ENCODE measurements around the gene RBM10. TPM values are rescaled to one million over a fixed set of nuclear protein-coding genes. Genes with fewer than 3 reads are reported as not detected.

Gene RBM10
- total RNA-seq, 1 donor from 2014 or later: 52.4 TPM

DNA sequence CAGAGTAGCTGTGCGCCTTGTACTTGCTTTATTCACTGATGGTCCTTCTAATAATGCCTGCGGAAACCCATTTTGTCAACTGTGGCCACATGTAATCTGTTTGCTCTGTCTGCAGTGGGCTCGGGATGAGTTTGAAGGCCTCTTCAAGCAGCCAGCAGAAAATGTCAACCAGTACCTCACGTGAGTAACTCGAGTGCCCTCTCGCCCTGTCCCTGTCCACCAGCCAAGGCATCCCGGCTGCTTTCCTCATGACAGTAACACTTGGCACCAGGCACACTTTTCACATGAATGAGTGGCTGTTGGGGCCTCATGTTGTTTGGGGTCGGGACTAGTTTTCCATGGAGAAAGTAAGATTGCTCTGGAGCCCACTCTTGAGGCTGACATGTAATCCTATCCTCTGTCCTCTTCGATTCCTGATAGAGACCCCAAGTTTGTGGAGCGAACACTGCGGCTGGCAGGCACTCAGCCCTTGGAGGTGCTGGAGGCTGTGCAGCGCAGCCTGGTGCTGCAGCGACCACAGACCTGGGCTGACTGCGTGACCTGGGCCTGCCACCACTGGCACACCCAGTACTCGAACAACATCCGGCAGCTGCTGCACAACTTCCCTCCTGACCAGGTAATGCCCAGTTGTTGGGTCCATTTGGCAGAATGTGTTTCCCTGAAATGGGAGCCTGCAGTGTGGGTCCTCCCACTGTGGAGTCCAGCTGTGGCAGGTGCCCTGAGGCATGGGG, 64.7 kb downstream of the RBM10 start:
- no peak for DNase-seq (ENCODE audit: low spot score in 2 of 2)
- TF ChIP-seq, protein P1, sequence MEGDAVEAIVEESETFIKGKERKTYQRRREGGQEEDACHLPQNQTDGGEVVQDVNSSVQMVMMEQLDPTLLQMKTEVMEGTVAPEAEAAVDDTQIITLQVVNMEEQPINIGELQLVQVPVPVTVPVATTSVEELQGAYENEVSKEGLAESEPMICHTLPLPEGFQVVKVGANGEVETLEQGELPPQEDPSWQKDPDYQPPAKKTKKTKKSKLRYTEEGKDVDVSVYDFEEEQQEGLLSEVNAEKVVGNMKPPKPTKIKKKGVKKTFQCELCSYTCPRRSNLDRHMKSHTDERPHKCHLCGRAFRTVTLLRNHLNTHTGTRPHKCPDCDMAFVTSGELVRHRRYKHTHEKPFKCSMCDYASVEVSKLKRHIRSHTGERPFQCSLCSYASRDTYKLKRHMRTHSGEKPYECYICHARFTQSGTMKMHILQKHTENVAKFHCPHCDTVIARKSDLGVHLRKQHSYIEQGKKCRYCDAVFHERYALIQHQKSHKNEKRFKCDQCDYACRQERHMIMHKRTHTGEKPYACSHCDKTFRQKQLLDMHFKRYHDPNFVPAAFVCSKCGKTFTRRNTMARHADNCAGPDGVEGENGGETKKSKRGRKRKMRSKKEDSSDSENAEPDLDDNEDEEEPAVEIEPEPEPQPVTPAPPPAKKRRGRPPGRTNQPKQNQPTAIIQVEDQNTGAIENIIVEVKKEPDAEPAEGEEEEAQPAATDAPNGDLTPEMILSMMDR (IDR thresholded peaks at IDR 0.05): no peak
- H3K27me3 ChIP-seq: no peaks in the 10 kb centered on the region
- peaks cover 95 to 100% of the 10 kb centered on the region in 2 donors for H3K36me3 ChIP-seq
- H3K4me1 ChIP-seq: no peaks in the 10 kb centered on the region
- no peak overlapping the region for H3K4me3 ChIP-seq
- no peak overlapping the region for H3K27ac ChIP-seq
- intact Hi-C loops (cut with DNase I): no loop called here
- H3K9me3 ChIP-seq: no peaks in the 10 kb centered on the region

DNA sequence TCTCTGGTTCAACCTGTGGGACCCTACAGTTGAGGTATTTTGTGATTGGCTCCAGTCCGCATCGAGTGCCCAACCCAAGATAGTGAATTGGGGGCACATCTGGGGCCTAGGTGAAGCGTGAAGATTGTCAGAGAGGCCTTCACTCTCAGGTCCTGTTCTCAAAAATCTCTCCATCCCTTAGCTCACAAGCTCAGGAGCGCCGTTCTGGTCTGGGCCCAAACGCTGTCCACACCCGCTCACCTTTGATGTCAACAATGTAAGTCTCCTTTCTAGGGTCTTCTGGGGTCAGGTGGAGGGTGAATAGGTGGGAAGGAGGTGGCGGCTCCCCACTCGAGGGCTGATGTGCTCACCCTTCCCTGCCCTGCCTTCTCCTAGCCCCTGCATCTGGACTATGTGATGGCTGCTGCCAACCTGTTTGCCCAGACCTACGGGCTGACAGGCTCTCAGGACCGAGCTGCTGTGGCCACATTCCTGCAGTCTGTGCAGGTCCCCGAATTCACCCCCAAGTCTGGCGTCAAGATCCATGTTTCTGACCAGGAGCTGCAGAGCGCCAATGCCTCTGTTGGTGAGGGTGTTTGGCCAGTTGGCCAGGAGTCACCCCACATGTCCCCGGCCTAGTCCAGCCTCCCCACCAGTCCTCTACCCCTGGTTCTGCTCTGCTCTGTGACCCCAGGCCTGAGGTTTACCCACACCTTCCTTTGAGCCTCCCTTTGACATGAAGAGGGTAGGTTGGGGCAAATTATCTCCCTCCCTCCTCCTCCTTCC, 65.8 kb downstream of the RBM10 start:
- DNase-seq (ENCODE audit: low spot score in 2 of 2): no peak
- Histone ChIP-seq H3K4me3 (no peak overlapping the region), H3K9me3 (no peaks in the 10 kb centered on the region), H3K4me1 (no peaks in the 10 kb centered on the region), H3K27me3 (no peaks in the 10 kb centered on the region), H3K36me3 (peaks cover 98 to 100% of the 10 kb centered on the region in 2 donors), H3K27ac (no peak overlapping the region)
- TF ChIP-seq, protein P1 (IDR thresholded peaks at IDR 0.05): no peak
- intact Hi-C loops (cut with DNase I): no loop called here

DNA sequence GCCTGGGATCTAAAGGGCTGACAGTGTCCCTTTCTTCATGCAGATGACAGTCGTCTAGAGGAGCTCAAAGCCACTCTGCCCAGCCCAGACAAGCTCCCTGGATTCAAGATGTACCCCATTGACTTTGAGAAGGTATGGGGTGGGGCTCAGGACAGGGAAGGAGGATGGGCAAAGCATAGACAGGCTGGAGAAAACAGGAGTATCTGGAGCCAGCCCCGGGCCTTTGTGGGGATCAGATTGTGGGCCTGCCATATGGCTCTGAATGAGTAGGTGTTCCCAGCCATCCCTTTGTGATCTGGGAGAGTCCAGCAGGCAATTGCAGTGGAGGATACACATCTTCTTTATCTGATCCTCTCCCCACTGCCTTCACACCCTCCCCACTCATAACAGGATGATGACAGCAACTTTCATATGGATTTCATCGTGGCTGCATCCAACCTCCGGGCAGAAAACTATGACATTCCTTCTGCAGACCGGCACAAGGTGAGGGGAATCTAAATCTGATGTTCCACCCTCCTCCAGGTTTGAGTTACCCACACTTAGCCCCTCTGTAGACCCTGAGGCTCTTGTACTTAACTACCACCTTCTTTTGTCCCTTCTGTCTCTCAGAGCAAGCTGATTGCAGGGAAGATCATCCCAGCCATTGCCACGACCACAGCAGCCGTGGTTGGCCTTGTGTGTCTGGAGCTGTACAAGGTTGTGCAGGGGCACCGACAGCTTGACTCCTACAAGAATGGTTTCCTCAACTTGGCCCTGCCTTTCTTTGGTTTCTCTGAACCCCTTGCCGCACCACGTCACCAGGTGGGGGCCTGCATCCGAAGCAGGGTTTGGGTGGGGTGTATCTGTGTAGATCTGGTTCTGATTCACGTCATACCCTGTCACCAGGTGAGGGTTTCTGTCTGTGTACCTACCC, 67.6 kb downstream of the RBM10 start:
- DNase-seq (ENCODE audit: low spot score in 2 of 2): no peak
- intact Hi-C loops (cut with DNase I): no loop called here
- peaks cover 82 to 84% of the 10 kb centered on the region in 2 donors for H3K36me3 ChIP-seq

DNA sequence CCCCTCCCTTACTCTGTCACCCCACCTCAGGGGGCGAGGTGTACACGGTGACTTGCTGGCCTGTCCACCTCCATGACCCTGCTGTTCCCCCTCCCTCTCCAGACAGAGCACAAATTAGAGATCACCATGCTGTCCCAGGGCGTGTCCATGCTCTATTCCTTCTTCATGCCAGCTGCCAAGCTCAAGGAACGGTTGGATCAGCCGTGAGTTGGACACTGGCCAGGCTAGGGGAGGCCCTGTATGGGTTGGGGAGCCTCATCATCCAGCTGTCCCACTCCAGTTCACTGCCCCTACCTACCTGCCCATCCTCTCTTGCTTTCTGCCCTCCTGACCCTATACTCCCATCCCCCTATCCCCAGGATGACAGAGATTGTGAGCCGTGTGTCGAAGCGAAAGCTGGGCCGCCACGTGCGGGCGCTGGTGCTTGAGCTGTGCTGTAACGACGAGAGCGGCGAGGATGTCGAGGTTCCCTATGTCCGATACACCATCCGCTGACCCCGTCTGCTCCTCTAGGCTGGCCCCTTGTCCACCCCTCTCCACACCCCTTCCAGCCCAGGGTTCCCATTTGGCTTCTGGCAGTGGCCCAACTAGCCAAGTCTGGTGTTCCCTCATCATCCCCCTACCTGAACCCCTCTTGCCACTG, 69.5 kb downstream of the RBM10 start:
- H3K4me3 ChIP-seq: no peak overlapping the region
- TF ChIP-seq, protein P1 (IDR thresholded peaks at IDR 0.05): no peak
- H3K4me1 ChIP-seq: peaks cover 0 to 8% of the 10 kb centered on the region in 2 donors
- H3K27ac ChIP-seq: no peak overlapping the region
- no peak for DNase-seq (ENCODE audit: low spot score in 2 of 2)
- no peaks in the 10 kb centered on the region for H3K9me3 ChIP-seq
- intact Hi-C loops (cut with DNase I): loop anchor here (5.0 kb wide), 1 partner anchor 148 kb away; no protein-coding TSS in a partner anchor
- H3K27me3 ChIP-seq: no peaks in the 10 kb centered on the region
- peaks cover 64% of the 10 kb centered on the region in 2 donors for H3K36me3 ChIP-seq

More for the DNA sequence above, 67.6 kb downstream of the RBM10 start:
- Histone ChIP-seq H3K4me3 (no peak overlapping the region), H3K27ac (no peak overlapping the region), H3K27me3 (no peaks in the 10 kb centered on the region), H3K9me3 (no peaks in the 10 kb centered on the region), H3K4me1 (peaks cover 0 to 8% of the 10 kb centered on the region in 2 donors)
- TF ChIP-seq, protein P1 (IDR thresholded peaks at IDR 0.05): no peak

Data from ascending aorta (tissue), 2 donors.